Effector memory CD8-positive, alpha-beta T cell (primary cell): Measurements from ENCODE around the gene ZNF425.
"Not testable (repeated sequence)": the region's sequence is repeated elsewhere in the genome, so short reads cannot be mapped to it uniquely, and the experiment has no call there.

ENCODE experiments used
- ATAC-seq: fragments of 150-1000 bp; cut with Tn5 transposase; replicated peaks from 2 replicates; pipeline ENCODE4 v1.10.0; 2021; ENCODE audit warnings: mild to moderate bottlenecking, moderate library complexity
- DNase-seq, 3 experiments: peaks; one replicate each; pipeline ENCODE4 v3.0.0; 2021
- H3K27ac Mint-ChIP-seq, 2 donors: one replicate each; pipeline ENCODE4 v1.8.0; 2022; ENCODE audit warnings: mild to moderate bottlenecking in 2 of 2, mixed read lengths in 2 of 2, moderate library complexity in 2 of 2
- H3K27me3 Mint-ChIP-seq, 2 donors: one replicate each; pipeline ENCODE4 v1.8.0; 2022; ENCODE audit warnings: mixed read lengths in 2 of 2
- H3K36me3 Mint-ChIP-seq: one replicate; pipeline ENCODE4 v1.8.0; 2022; ENCODE audit warnings: mild to moderate bottlenecking, moderate library complexity, mixed read lengths; ENCODE audit not compliant: insufficient read depth
- H3K4me1 Mint-ChIP-seq, 2 donors: one replicate each; pipeline ENCODE4 v1.8.0; 2022; ENCODE audit warnings: low read depth in 2 of 2, mixed read lengths in 2 of 2
- H3K4me3 Mint-ChIP-seq, 2 donors: one replicate each; pipeline ENCODE4 v1.8.0; 2022; ENCODE audit warnings: mild to moderate bottlenecking in 2 of 2, mixed read lengths in 2 of 2, moderate library complexity in 2 of 2
- H3K9me3 Mint-ChIP-seq, 2 donors: one replicate each; pipeline ENCODE4 v1.8.0; 2022; ENCODE audit warnings: mixed read lengths in 2 of 2

ZNF425 gene

DNA sequence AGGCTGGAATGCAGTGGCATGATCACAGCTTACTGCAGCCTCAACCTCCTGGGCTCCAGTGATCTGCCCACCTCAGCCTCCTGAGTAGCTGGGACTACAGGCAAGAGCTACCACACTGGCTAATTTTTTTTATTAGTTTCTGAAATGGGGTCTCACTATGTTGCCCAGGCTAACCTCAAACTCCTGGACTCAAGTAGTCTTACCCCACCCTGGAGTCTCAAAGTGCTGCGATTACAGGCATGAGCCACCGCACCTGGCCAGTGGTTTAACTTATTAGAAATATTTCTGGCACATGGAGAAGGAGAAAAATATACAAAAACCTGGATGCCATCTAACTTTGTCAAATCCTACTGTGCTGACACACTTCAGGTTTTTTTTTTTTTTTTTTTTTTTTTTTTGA, 50.8 kb downstream of the ZNF425 start:
- no peak for ATAC-seq
- DNase-seq, result no peak
- no peaks in the 10 kb centered on the region for H3K9me3 Mint-ChIP-seq
- no peak overlapping the region for H3K27ac Mint-ChIP-seq
- H3K4me1 Mint-ChIP-seq, result peaks cover 3 to 9% of the 10 kb centered on the region in 2 donors
- no peaks in the 10 kb centered on the region for H3K27me3 Mint-ChIP-seq
- peaks cover 35% of the 10 kb centered on the region for H3K36me3 Mint-ChIP-seq
- no peak overlapping the region for H3K4me3 Mint-ChIP-seq

DNA sequence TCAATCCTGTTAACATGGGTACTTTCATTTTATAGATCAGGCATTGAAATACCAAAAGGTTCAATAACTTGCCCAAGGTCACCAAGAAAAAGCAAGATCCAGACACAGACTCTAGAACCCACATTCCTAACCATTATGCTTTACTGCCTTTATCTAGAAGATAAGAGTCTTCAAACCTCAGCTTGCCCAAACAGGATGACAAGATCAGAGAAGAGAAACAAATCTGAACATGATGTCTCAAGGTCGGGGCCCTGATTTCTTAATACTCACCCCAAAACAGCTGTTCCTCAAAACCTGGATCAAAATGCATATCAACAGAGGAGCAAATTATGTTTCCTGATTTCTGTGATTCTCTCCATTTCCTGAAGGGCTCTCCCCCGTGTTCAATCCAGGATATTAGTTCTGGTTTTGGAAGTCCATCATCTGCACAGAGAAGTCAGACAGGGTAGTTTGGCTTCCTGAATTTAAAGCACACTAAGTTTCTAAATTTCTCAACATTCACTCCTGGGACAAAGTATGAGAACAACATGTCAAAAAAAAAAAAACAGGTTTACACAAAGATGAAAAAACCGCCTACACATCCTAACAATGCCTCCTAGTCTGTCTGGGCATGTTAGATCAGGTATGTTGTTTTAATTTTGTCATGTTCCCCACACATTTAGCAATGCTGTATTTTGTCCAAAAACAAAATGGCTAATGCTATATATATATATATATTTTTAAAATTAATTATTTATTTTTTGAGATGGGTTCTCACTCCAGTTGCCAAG, 51.8 kb downstream of the ZNF425 start:
- H3K36me3 Mint-ChIP-seq, result peaks cover 40% of the 10 kb centered on the region
- no peaks in the 10 kb centered on the region for H3K27me3 Mint-ChIP-seq
- no peaks in the 10 kb centered on the region for H3K9me3 Mint-ChIP-seq
- H3K4me1 Mint-ChIP-seq, result peaks cover 3 to 7% of the 10 kb centered on the region in 2 donors
- ATAC-seq (no peak), DNase-seq (no peak)
- H3K4me3 Mint-ChIP-seq, result no peak overlapping the region
- peak overlapping the region in 1 of 2 donors; percentile 59 for H3K27ac Mint-ChIP-seq

DNA sequence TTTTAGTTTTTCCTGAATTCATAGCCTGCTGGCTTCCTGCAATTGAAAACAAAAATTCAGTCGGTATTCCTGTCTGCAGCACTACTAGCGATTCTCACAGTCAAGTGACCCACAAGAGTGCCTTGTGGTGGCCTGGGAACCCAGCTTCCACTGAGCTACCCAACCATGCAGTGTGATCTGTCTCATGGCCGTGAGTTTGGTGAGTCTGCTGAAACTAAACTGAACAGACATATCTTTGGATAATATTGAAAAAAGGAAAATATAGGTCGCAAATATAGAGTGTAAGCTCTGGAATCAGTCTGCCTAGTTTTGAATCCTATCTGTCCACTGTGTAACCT, 53.7 kb downstream of the ZNF425 start:
- no peak for DNase-seq
- Mint-ChIP-seq H3K4me1 (peaks cover 3 to 7% of the 10 kb centered on the region in 2 donors), H3K36me3 (peaks cover 39% of the 10 kb centered on the region), H3K4me3 (peak overlapping the region in 1 of 2 donors; percentile 66), H3K27ac (peak overlapping the region; percentile 46 to 84), H3K27me3 (no peaks in the 10 kb centered on the region), H3K9me3 (no peaks in the 10 kb centered on the region)
- no peak for ATAC-seq

- H3K4me3 Mint-ChIP-seq, result peak overlapping the region; percentile 54 to 66
- H3K36me3 Mint-ChIP-seq, result peaks cover 39% of the 10 kb centered on the region
- H3K9me3 Mint-ChIP-seq, result no peaks in the 10 kb centered on the region
- DNase-seq (peak; percentile 43 to 62 (median 54)), ATAC-seq (peak; percentile 96)
- H3K27me3 Mint-ChIP-seq, result no peaks in the 10 kb centered on the region
- peaks cover 3% of the 10 kb centered on the region in 2 donors for H3K4me1 Mint-ChIP-seq
- H3K27ac Mint-ChIP-seq, result peak overlapping the region; percentile 10 to 84
Measured at GRCh38 chr7:149071641-149072437, 54.3 kb downstream of the ZNF425 start.

- no peaks in the 10 kb centered on the region for H3K27me3 Mint-ChIP-seq
- ATAC-seq (no peak), DNase-seq (no peak)
- H3K4me3 Mint-ChIP-seq, result no peak overlapping the region
- H3K4me1 Mint-ChIP-seq, result peaks cover 0 to 3% of the 10 kb centered on the region in 2 donors
- no peaks in the 10 kb centered on the region for H3K9me3 Mint-ChIP-seq
- H3K27ac Mint-ChIP-seq, result peak overlapping the region in 1 of 2 donors; percentile 84
- peaks cover 34% of the 10 kb centered on the region for H3K36me3 Mint-ChIP-seq
Measured at GRCh38 chr7:149071182-149071635, 54.9 kb downstream of the ZNF425 start.

GRCh38 chr7:149070372-149071125, 55.6 kb downstream of the ZNF425 start:
- H3K36me3 Mint-ChIP-seq, result peaks cover 39% of the 10 kb centered on the region
- no peak for DNase-seq
- no peak overlapping the region for H3K4me3 Mint-ChIP-seq
- H3K4me1 Mint-ChIP-seq, result peaks cover 0 to 3% of the 10 kb centered on the region in 2 donors
- no peak overlapping the region for H3K27ac Mint-ChIP-seq
- H3K27me3 Mint-ChIP-seq, result no peaks in the 10 kb centered on the region
- no peaks in the 10 kb centered on the region for H3K9me3 Mint-ChIP-seq
- ATAC-seq, result no peak

DNA sequence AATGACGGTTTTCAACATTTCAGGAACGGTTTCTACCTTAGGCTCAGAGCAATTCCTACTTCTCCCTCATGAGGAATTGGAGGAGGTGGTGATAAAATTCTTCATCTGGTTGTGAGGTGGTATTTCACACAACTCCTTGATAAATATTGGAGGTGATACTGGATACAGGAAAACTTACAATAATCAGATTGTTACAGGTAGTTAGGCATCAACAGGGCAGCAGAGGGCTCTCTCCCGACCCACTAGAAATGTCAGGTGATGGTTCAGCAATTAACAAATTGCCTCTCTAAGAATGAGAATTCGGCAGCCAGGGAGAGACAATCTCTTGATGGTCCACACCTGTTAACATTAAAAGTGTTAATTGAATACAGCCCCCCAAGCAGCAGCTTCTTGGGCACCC, 58.3 kb downstream of the ZNF425 start:
- H3K9me3 Mint-ChIP-seq, result no peaks in the 10 kb centered on the region
- peaks cover 35% of the 10 kb centered on the region for H3K36me3 Mint-ChIP-seq
- no peak overlapping the region for H3K4me3 Mint-ChIP-seq
- ATAC-seq, result no peak
- peaks cover 7 to 10% of the 10 kb centered on the region in 2 donors for H3K4me1 Mint-ChIP-seq
- no peak overlapping the region for H3K27ac Mint-ChIP-seq
- no peaks in the 10 kb centered on the region for H3K27me3 Mint-ChIP-seq
- no peak for DNase-seq

- Mint-ChIP-seq H3K4me3 (peak overlapping the region in 1 of 2 donors; percentile 17), H3K4me1 (peaks cover 7% of the 10 kb centered on the region in 2 donors), H3K27ac (no peak overlapping the region), H3K36me3 (peaks cover 11% of the 10 kb centered on the region), H3K27me3 (no peaks in the 10 kb centered on the region), H3K9me3 (no peaks in the 10 kb centered on the region)
- DNase-seq (no peak), ATAC-seq (no peak)
Measured at GRCh38 chr7:149063476-149063875, 62.6 kb downstream of the ZNF425 start.

- H3K9me3 Mint-ChIP-seq, H3K36me3 Mint-ChIP-seq, H3K27ac Mint-ChIP-seq, ATAC-seq, DNase-seq, H3K4me1 Mint-ChIP-seq, H3K27me3 Mint-ChIP-seq, H3K4me3 Mint-ChIP-seq: not testable (repeated sequence)
Measured at GRCh38 chr7:149062217-149062899, 63.8 kb downstream of the ZNF425 start.

GRCh38 chr7:149060156-149060555, 66.0 kb downstream of the ZNF425 start:
- DNase-seq (no peak), ATAC-seq (no peak)
- Mint-ChIP-seq H3K4me3 (no peak overlapping the region), H3K27ac (no peak overlapping the region), H3K4me1 (peaks cover 5% of the 10 kb centered on the region in 2 donors), H3K9me3 (no peaks in the 10 kb centered on the region), H3K36me3 (no peaks in the 10 kb centered on the region), H3K27me3 (no peaks in the 10 kb centered on the region)

DNA sequence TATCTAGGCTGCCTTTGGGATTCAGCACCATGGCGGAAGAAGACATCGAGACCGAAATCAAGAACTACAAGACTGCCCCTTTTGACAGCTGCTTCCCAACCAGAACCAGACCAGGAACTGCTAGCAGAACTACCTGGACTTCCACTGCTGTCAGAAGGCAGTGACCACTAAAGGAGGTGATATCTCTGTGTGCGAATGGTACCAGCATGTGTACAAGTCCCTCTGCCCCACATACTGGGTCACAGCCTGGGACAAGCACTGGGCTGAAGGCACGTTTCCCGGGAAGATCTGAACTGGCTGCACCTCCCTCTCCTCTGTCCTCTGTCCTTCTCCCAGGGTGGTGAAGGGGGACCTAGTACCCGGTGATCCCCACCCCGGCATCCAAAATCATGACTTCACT, 72.2 kb downstream of the ZNF425 start:
- peak overlapping the region in 1 of 2 donors; percentile 26 for H3K27ac Mint-ChIP-seq
- peaks cover 14 to 21% of the 10 kb centered on the region in 2 donors for H3K27me3 Mint-ChIP-seq
- no peak for ATAC-seq
- no peaks in the 10 kb centered on the region for H3K4me1 Mint-ChIP-seq
- DNase-seq, result no peak
- no peaks in the 10 kb centered on the region for H3K9me3 Mint-ChIP-seq
- H3K36me3 Mint-ChIP-seq, result no peaks in the 10 kb centered on the region
- H3K4me3 Mint-ChIP-seq, result no peak overlapping the region

- no peaks in the 10 kb centered on the region for H3K9me3 Mint-ChIP-seq
- H3K4me3 Mint-ChIP-seq, result no peak overlapping the region
- no peaks in the 10 kb centered on the region for H3K4me1 Mint-ChIP-seq
- H3K27ac Mint-ChIP-seq, result no peak overlapping the region
- H3K36me3 Mint-ChIP-seq, result no peaks in the 10 kb centered on the region
- ATAC-seq (no peak), DNase-seq (no peak)
- peaks cover 14 to 21% of the 10 kb centered on the region in 2 donors for H3K27me3 Mint-ChIP-seq
Measured at GRCh38 chr7:149053384-149053783, 72.7 kb downstream of the ZNF425 start.
